GM06990 (cell line): ENCODE results near the gene PPP6R3.
"Not testable (repeated sequence)": the region's sequence is repeated elsewhere in the genome, so short reads cannot be mapped to it uniquely, and the experiment has no call there.

ENCODE experiments used
- DNase-seq: peaks from one replicate; pipeline ENCODE4 v3.0.0-alpha.2; 2011; ENCODE audit not compliant: insufficient read length; ENCODE audit errors: extremely low read depth
- H3K27me3 ChIP-seq: replicated peaks from 2 replicates; pipeline ENCODE4 v1.6.0; 2011; ENCODE audit warnings: low read length; ENCODE audit not compliant: control insufficient read depth, insufficient read depth
- H3K36me3 ChIP-seq: 2 replicates; pipeline ENCODE4 v1.5.1; 2011; ENCODE audit warnings: low read length; ENCODE audit not compliant: control insufficient read depth, insufficient read depth
- H3K4me3 ChIP-seq: replicated peaks from 2 replicates; pipeline ENCODE4 v1.5.1; 2011; ENCODE audit warnings: low read depth, mild to moderate bottlenecking, control low read depth, low read length
- TF ChIP-seq, protein P1 (sequence below): IDR thresholded peaks from 2 replicates; pipeline ENCODE4 v1.5.1; 2011; ENCODE audit warnings: low read length, control low read depth, mild to moderate bottlenecking, inconsistent platforms; ENCODE audit not compliant: insufficient read depth, poor library complexity, severe bottlenecking

Gene PPP6R3

DNA sequence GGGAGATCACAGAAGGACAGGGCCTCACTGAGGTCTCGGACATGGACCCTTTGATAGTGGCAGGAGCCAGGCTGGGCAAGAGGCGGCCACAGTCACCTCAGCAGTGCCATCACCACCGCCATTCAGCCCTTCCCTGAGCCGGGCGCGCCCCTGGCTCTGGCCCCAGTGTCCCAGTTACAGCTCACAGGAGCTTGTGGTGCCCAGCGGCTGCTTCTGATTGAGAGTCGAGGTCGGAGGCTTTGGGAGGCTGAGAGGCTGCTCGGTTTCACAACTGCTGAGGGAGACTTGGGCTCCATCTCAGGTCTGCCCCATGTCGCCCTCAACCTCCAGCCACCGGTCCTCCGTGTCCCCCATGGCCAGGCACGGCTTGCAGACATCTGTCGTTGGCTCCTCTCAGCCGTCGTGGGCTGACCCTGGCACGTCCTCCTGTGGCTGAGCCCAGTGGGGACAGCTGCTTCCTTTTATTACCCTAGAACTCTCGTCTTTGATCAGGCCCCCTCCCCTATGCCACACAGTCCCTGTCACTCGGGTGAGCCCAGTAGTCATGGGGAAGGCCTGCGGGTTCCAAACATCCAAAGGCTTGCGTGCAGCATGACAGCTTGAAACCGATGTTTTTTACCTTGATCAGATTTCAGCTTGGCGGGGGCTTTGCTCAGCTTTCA lies 28.4 kb upstream of the PPP6R3 start:
- H3K36me3 ChIP-seq, result peaks cover 1% of the 10 kb centered on the region; the same call in 1 of the 2 replicates
- TF ChIP-seq, protein P1, sequence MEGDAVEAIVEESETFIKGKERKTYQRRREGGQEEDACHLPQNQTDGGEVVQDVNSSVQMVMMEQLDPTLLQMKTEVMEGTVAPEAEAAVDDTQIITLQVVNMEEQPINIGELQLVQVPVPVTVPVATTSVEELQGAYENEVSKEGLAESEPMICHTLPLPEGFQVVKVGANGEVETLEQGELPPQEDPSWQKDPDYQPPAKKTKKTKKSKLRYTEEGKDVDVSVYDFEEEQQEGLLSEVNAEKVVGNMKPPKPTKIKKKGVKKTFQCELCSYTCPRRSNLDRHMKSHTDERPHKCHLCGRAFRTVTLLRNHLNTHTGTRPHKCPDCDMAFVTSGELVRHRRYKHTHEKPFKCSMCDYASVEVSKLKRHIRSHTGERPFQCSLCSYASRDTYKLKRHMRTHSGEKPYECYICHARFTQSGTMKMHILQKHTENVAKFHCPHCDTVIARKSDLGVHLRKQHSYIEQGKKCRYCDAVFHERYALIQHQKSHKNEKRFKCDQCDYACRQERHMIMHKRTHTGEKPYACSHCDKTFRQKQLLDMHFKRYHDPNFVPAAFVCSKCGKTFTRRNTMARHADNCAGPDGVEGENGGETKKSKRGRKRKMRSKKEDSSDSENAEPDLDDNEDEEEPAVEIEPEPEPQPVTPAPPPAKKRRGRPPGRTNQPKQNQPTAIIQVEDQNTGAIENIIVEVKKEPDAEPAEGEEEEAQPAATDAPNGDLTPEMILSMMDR, result no peak
- H3K27me3 ChIP-seq, result no peaks in the 10 kb centered on the region
- DNase-seq, result no peak
- H3K4me3 ChIP-seq, result no peak overlapping the region

DNA sequence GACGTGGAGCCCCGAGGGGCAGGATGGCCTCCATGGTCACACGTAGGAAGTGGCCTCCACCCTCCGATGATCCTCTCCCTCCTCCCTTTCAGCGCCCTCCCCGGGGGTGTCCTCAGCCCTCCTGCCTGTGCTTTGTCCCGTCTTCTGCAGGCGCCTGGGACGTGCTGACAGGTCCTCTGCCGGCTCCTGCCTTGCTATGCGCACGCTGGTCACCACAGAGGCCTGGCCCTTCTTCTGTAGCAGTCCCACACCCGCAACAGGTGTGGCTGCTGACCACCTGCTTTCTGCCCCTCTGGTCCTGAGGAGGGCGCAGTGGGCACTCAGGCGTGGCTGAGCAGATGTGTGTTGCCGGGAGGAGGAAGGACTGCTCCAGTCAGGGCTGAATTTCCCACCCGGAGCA lies 27.7 kb upstream of the PPP6R3 start:
- Histone ChIP-seq H3K36me3 (peaks cover 3% of the 10 kb centered on the region; the same call in 1 of the 2 replicates), H3K4me3 (no peak overlapping the region), H3K27me3 (no peaks in the 10 kb centered on the region)
- TF ChIP-seq, protein P1, result no peak
- no peak for DNase-seq

DNA sequence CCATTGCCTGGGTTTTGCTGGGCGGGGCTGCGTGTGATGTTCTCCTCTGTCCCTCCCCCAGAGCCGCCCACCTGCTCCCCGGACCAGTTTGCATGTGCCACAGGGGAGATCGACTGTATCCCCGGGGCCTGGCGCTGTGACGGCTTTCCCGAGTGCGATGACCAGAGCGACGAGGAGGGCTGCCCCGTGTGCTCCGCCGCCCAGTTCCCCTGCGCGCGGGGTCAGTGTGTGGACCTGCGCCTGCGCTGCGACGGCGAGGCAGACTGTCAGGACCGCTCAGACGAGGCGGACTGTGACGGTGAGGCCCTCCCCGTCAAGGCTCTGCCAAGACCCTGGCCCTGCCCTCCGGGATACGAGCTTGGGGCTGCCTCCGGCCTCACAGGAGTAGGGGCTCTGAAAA lies 27.0 kb upstream of the PPP6R3 start:
- TF ChIP-seq, protein P1, result no peak
- Histone ChIP-seq H3K4me3 (no peak overlapping the region), H3K36me3 (peaks cover 3% of the 10 kb centered on the region; the same call in 1 of the 2 replicates), H3K27me3 (no peaks in the 10 kb centered on the region)
- no peak for DNase-seq

DNA sequence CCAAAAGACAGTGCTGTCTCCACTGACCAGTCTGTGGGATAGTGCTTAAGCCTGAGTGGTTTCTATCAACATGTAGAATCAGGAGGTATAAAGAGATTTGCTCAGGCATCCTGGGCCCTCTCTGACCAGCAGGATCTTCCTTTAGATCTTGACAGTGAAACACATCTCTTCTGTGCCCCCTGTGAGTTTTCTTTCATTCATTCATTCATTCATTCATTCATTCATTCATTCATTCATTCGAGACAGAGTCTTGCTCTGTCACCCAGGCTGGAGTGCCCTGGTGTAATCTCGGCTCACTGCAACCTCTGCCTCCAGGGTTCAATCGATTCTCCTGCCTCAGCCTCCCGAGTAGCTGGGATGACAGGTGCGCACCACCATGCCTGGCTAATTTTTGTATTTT lies 26.4 kb upstream of the PPP6R3 start:
- not testable (repeated sequence) for H3K36me3 ChIP-seq, DNase-seq

DNA sequence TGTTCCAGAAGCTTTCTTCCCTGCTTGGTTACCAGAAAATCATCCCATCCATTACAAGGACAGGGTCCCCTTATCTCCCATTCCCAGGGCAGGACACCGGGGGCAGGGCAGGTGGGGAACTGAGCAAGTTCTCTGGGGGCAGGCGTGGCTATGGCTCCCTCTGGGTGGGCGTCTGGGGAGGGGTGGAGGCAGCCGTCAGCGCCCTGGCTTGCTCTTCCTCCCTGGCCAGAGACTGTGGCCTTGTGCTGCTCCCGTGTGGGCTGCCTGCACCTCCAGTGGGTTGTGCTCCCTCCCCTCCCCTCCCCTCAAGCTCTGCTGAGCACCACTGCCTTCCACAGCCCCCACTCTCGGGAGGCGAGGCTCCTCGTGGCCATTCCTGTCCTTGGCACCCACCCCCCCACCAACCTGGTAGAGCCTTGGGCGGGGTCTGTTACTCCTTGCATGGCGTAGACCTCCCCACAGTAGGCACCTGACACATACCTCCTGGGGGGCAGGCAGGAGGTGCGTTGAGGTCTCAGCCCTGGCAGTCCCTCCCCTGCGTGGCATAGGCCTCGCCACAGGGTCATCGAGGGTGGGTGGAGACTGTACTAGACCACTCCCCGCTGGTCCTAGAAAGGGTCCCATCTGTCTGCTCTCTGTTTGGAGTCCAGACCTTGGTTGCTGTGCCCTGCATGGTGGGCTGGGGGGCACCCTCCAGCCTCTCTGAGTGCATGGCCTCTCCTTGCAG lies 24.2 kb upstream of the PPP6R3 start:
- H3K4me3 ChIP-seq, result no peak overlapping the region
- TF ChIP-seq, protein P1, result no peak
- H3K36me3 ChIP-seq, result peaks cover 4% of the 10 kb centered on the region
- DNase-seq, result no peak
- H3K27me3 ChIP-seq, result no peaks in the 10 kb centered on the region

More for the DNA sequence above, 26.4 kb upstream of the PPP6R3 start:
- not testable (repeated sequence) for H3K27me3 ChIP-seq, H3K4me3 ChIP-seq
